GM13976 (cell line): ENCODE data around the gene GALNT10.
A peak's percentile ranks its signal among the peaks of the same experiment; 100 is the strongest.

Source experiments
- DNase-seq: peaks from one replicate; pipeline ENCODE4 v3.0.0; 2012; ENCODE audit warnings: low spot score
- CTCF ChIP-seq: IDR thresholded peaks from 2 replicates; pipeline ENCODE4 v1.5.1; 2012; ENCODE audit warnings: borderline replicate concordance, mild to moderate bottlenecking; ENCODE audit not compliant: insufficient read depth; ENCODE audit errors: extremely low read depth, missing control alignments, control extremely low read depth
- in situ Hi-C: fragments of 300-500 bp; cut with MboI; formaldehyde crosslinking; loops from one replicate; pipeline ENCODE4 v1.12.0; 2022; ENCODE audit warnings: low sequenced_read_pairs, mixed read lengths, inconsistent platforms; ENCODE audit not compliant: unreplicated experiment

The GALNT10 gene

GRCh38 chr5:154178661-154179060 is 11.9 kb upstream of the GALNT10 start:
- no peak for TF ChIP-seq CTCF
- in situ Hi-C loops: no loop called here
- no peak for DNase-seq

GRCh38 chr5:154179846-154180710 is 10.5 kb upstream of the GALNT10 start:
- peak; percentile 67 for DNase-seq
- peak; percentile 67 for TF ChIP-seq CTCF
- in situ Hi-C loops: loop anchor here (10.0 kb wide), 2 partner anchors 105 to 195 kb away; no protein-coding TSS in a partner anchor

GRCh38 chr5:154181161-154181560 is 9.4 kb upstream of the GALNT10 start:
- no peak for TF ChIP-seq CTCF
- in situ Hi-C loops: loop anchor here (10.0 kb wide), 2 partner anchors 106 to 196 kb away; no protein-coding TSS in a partner anchor
- no peak for DNase-seq

- no peak for TF ChIP-seq CTCF
- DNase-seq: no peak
- in situ Hi-C loops: loop anchor here (5.0 to 10.0 kb wide), 3 partner anchors 115 to 218 kb away; no protein-coding TSS in a partner anchor
Observed at GRCh38 chr5:154189256-154189818, 1.2 kb upstream of the GALNT10 start.

GRCh38 chr5:154189819-154190594 is 526 bp upstream of the GALNT10 start:
- in situ Hi-C loops: loop anchor here (5.0 to 10.0 kb wide), 3 partner anchors 115 to 217 kb away; no protein-coding TSS in a partner anchor
- peak; percentile 70 for TF ChIP-seq CTCF
- DNase-seq: peak; percentile 91
